Large intestine (tissue), 3 donors: ENCODE measurements around the gene C2orf76. TPM values are rescaled to one million over a fixed set of nuclear protein-coding genes. Genes with fewer than 3 reads are reported as not detected.

Experiments
- DNase-seq, 2 donors: peaks; one replicate each; pipeline versions ENCODE4 v3.0.0 to v3.0.0-alpha.2; 2013
- H3K27ac ChIP-seq: one replicate; pipeline ENCODE4 v1.5.1; 2013; ENCODE audit warnings: low read length
- H3K27me3 ChIP-seq: 2 replicates; pipeline ENCODE4 v1.6.1; 2013; ENCODE audit warnings: low read length; ENCODE audit not compliant: control insufficient read depth, insufficient read depth
- H3K36me3 ChIP-seq: 2 replicates; pipeline ENCODE4 v1.6.1; 2013; ENCODE audit warnings: low read length; ENCODE audit not compliant: control insufficient read depth, insufficient read depth
- H3K4me1 ChIP-seq: one replicate; pipeline ENCODE4 v1.6.1; 2013; ENCODE audit warnings: low read length; ENCODE audit not compliant: control insufficient read depth, insufficient read depth
- H3K4me3 ChIP-seq: one replicate; pipeline ENCODE4 v1.5.1; 2013; ENCODE audit warnings: low read length
- H3K9me3 ChIP-seq: one replicate; pipeline ENCODE4 v1.6.1; 2013; ENCODE audit warnings: mild to moderate bottlenecking, low read depth, low read length, moderate library complexity; ENCODE audit not compliant: control insufficient read depth
- WGBS: methylation state at CpG from one replicate; pipeline ENCODE4 v1.1.5; 2013; ENCODE audit warnings: low lambda C conversion rate; ENCODE audit not compliant: insufficient coverage; 5-methylcytosine and 5-hydroxymethylcytosine counted together
- polyA plus RNA-seq: library from polyadenylated mRNA; unstranded; fragments of 120-200 nt; gene quantifications from one replicate; pipeline ENCODE4 v1.2.1, GENCODE V29; 2013

Gene C2orf76
- polyA plus RNA-seq, 1 donor: 11.9 TPM

DNA sequence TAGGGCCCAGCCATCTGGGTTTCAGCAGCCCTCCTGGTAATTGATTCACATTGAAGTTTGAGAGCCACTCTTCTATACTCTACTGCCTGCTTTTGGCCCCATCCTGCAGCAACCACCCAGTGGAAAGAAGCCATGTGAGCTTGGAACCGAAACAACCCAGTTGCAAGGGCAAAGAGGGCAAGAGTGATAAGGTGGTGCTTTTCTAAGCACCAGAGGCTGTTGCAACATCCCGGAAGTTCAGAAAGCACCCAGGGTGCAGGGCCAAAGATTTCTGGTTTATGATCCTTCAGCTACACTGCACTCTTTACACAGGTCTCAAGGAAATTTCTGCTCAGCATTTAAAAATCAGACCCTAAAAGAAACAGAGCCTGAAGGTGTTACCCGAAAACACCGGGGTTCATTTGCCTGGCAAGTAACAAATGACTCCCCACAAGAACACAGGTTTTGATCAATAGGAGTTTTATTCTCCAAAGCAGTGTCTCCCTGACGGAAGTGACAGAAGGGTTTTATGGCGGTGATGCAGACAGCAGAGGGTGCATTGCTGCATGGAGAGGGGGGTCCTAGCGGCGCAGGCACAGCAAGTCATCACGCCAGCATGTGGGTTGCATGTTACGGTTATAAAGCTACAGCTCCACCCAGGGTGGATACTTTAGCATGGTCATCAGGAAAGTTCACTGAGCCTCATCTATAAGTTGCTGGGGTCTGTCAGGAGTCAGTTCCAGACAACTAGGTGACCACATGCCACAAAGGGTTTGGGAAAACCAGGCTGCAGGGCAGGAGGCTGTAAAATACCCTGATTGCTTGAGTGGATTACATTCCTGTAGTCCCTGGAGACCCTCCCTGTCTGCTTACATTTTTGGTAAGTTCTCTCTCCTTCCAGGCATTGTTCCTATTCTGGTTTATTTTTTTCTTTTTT lies 36.3 kb upstream of the C2orf76 start:
- H3K27ac ChIP-seq: peak overlapping the region; percentile 84
- H3K27me3 ChIP-seq: no peaks in the 10 kb centered on the region
- no peaks in the 10 kb centered on the region for H3K9me3 ChIP-seq
- peaks cover 25% of the 10 kb centered on the region for H3K4me1 ChIP-seq
- 20% methylated on average over 1 of the region's 10 CpGs for WGBS
- DNase-seq: peak; percentile 88 to 97
- no peaks in the 10 kb centered on the region for H3K36me3 ChIP-seq
- H3K4me3 ChIP-seq: no peak overlapping the region

DNA sequence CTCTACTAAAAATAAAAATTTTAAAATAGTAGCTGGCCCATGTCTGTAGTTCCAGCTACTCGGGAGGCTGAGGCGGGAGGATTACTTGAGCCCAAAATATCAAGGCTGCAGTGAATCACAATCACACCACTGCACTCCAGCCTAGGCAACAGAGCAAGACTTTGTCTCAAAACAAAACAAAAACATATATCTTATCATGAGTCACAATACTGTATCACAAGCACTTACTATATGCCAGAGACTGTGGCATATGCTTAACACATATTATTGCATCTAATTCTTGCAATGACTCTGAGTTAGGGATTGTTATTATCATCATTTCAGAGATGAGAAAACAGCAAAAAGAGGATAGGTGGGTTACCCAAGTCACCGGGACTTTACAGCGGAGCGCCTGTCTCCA lies 35.5 kb upstream of the C2orf76 start:
- no peak for DNase-seq
- H3K27ac ChIP-seq: peak overlapping the region; percentile 84
- H3K27me3 ChIP-seq: no peaks in the 10 kb centered on the region
- H3K4me1 ChIP-seq: peaks cover 24% of the 10 kb centered on the region
- H3K4me3 ChIP-seq: no peak overlapping the region
- H3K36me3 ChIP-seq: no peaks in the 10 kb centered on the region
- no peaks in the 10 kb centered on the region for H3K9me3 ChIP-seq
- WGBS: no CpG with 5 or more reads among the region's 5 CpGs

DNA sequence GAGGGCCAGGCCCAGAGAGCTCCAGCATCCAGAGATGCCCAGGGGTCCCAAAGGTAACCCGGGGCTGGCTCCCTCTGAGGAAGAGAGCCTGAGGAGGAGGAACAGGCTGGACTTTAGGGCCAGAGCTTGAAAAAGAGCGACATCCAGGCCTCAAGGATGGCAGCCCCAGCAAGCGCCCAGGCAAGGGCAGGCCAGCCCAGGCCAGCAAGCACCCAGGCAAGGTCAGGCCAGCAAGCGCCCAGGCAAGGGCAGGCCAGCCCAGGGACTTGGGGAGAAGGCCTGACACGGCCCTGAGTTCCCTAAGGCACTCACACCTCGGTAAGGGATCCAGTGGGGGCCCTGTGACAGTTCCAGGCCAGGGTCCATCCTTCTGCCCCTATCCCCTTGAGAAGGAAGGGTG lies 30.6 kb upstream of the C2orf76 start:
- Histone ChIP-seq H3K9me3 (no peaks in the 10 kb centered on the region), H3K36me3 (no peaks in the 10 kb centered on the region), H3K4me1 (peaks cover 4% of the 10 kb centered on the region), H3K4me3 (no peak overlapping the region), H3K27me3 (no peaks in the 10 kb centered on the region), H3K27ac (no peak overlapping the region)
- no CpG with 5 or more reads among the region's 6 CpGs for WGBS
- DNase-seq: no peak

DNA sequence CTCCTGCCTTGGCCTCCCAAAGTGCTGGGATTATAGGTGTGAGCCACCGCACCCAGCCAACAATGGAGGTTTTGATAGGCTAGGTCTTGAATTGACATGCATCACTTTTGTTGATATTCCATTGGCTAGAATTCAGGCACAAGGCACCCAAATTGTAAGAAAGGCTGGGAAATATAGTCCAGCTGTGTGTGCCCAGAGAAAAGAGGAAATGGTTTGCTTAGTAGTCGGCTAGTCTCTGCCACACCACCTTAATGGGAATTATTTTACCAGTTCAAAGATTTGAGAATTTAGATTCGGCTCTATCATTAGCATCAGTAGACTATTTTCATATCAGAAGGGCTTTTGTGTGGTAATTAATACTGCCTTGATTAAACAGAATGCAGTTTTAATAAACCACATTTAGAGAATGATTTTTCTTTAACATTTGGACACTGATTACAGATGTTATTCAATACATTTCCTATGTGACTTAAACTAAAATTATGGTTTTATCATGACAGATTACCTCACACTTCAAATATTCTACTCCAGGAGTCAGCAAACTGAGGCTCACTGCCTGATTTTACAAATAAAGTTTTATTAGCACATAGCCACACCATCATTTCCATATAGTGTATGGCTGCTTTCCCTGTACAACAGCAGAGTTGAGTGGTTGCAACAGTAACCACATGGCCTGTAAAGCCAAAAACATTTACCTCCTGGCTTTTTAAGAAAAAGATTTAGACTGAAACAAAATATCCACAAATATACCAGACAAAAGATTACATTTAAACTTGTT lies 27.5 kb upstream of the C2orf76 start:
- Histone ChIP-seq H3K36me3 (no peaks in the 10 kb centered on the region), H3K4me3 (no peak overlapping the region), H3K4me1 (peaks cover 7% of the 10 kb centered on the region), H3K27me3 (no peaks in the 10 kb centered on the region), H3K9me3 (no peaks in the 10 kb centered on the region), H3K27ac (no peak overlapping the region)
- no peak for DNase-seq
- WGBS: 83% methylated on average over 1 of the region's 3 CpGs

DNA sequence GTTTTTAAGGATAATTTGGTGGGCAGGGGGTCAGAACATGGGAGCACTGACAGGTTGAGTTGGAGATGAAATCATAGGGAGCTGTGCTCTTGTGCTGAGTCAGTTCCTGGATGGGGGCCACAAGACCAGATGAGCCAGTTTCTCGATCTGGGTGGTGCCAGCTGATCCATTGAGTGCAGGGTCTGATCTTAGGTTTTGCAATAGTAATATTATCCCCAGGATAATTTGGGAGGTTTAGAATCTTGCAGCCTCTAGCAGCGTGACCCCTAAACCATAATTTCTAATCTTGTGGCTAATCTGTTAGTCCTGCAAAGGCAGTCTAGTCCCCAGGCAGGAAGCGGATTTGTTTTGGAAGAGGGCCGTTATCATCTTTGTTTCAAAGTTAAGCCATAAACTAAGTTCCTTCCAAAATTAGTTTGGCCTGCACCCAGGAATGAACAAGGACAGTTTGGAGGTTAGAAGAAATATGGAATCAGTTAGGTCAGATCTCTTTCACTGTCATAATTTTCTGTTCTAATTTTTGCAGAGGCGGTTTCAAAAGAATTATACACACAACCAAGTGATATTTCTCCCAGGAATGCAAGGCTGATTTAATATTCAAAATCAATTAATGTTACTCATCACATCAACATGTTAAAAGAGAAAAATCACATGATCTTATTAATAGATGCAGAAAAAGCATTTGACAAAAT lies 23.1 kb upstream of the C2orf76 start:
- WGBS: 46% methylated on average over 2 of the region's 5 CpGs
- Histone ChIP-seq H3K4me1 (peaks cover 22% of the 10 kb centered on the region), H3K4me3 (no peak overlapping the region), H3K27ac (no peak overlapping the region), H3K36me3 (no peaks in the 10 kb centered on the region), H3K27me3 (no peaks in the 10 kb centered on the region), H3K9me3 (no peaks in the 10 kb centered on the region)
- peak in 1 of 2 donors; percentile 49 for DNase-seq

DNA sequence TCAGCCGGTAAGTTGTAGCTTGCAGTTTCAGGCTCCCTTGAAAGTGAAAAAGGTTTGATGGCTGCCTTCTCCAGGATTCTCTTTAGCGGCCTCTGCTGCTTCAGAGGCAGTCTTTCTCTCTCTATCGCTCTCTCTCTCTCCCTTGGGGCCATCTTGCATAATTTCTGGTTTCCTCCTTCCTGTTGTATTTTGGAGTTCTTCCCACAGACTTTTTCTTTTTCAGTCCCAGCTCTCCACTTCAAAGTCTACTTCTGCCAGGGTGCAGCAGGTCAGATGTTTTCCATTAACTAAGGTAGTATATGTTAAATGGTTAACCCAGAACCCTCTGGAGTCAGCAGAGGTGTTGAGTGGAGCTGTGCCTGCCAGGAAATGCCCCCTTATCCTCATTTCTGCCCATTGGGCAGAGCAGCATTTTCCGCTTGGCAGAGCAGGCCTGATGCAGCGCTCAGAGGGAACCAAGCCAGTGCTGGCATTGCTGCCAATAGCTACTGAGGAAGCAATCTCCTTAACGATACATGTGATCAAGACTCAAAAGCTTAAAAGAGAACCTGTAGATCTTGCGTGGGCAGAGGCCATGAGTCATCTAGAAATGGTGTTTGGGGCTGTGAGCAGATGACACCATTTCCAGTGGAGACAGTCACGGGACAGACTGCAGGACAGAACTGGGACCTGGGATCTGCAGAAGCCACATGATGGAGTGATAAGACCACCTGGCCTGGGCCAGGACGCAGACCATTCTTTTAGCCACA lies 20.9 kb upstream of the C2orf76 start:
- Histone ChIP-seq H3K36me3 (no peaks in the 10 kb centered on the region), H3K27ac (peak overlapping the region; percentile 82), H3K27me3 (no peaks in the 10 kb centered on the region), H3K4me1 (peaks cover 22% of the 10 kb centered on the region), H3K9me3 (no peaks in the 10 kb centered on the region), H3K4me3 (no peak overlapping the region)
- WGBS: 40% methylated on average over 2 of the region's 9 CpGs
- DNase-seq: peak; percentile 60 to 88

DNA sequence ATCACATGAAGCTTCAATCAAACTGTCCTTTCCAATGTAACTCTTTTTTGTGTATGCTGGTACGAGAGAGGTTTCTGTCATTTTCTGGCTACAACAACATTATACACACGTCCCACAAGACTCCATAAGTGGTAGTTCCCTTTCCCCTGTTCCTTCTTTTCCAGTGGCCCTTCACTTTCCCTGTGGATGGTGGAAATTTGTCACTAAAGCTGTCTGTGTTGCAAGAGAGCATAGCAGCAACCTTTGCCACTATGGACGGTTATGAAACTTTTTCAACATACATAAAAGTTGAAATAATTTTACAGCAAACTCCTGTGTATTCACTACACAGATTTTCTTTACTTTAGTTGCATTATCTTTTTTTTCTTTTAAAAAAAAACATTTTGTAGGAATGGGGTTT lies 18.8 kb upstream of the C2orf76 start:
- no peak overlapping the region for H3K4me3 ChIP-seq
- no peaks in the 10 kb centered on the region for H3K9me3 ChIP-seq
- DNase-seq: peak in 1 of 2 donors; percentile 46
- H3K27ac ChIP-seq: no peak overlapping the region
- no CpG with 5 or more reads among the region's 3 CpGs for WGBS
- H3K27me3 ChIP-seq: no peaks in the 10 kb centered on the region
- no peaks in the 10 kb centered on the region for H3K36me3 ChIP-seq
- H3K4me1 ChIP-seq: peaks cover 22% of the 10 kb centered on the region

DNA sequence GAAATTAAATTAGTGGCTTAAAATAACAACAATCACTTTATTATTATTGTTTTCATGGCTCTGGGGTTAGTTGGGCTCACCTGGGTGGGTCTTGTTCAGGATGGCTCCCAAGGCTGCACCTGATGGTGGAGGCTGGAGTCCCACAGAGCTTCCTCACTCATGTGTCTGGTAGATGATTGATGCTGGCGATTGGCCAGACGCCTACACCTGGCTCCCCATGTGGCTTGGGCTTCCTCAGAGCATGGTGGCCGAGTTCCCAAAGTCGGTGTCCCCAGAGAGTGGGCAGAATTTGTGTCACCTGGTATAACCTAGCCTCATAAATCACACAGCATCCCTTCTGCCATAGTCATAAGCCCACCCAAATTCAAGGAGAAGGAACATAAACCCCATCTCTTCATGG lies 18.3 kb upstream of the C2orf76 start:
- WGBS: no CpG with 5 or more reads among the region's 4 CpGs
- H3K4me3 ChIP-seq: no peak overlapping the region
- no peaks in the 10 kb centered on the region for H3K36me3 ChIP-seq
- no peaks in the 10 kb centered on the region for H3K27me3 ChIP-seq
- no peak for DNase-seq
- no peak overlapping the region for H3K27ac ChIP-seq
- H3K4me1 ChIP-seq: peaks cover 22% of the 10 kb centered on the region
- H3K9me3 ChIP-seq: no peaks in the 10 kb centered on the region

DNA sequence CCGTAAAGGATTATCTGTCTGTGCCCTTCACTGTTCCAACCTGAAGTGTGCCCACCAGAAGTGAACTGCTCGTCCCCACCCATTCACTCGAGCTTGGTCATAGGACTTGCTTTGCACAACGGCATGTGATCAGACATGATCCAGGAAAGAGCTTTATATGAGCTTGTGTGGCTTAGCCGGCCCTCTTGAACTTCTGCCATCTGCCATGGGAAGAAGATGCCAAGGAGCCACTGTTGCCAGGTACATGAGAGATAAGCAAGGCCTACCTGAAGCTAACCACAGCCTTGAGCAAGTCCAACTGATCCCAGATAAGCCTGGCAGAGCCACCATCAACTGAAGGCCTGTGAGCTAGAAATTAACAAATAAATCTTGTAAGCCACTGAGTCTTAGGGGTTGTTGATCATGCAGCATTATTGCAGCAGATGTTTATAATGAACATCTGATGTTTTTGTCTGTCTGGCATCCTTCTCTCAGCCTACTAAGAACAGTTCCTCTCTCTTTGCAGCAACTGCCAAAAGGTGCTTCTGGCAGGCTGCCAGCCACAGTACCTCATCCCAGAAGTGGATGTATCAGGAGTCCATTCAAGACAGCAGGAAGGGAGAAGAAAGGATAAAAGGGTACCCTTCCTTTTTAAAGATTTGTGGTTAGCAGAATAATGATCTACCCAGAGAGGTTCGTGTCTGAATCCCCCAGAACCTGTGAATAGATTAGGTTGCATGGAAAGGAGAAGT lies 16.9 kb upstream of the C2orf76 start:
- Histone ChIP-seq H3K36me3 (no peaks in the 10 kb centered on the region), H3K27me3 (no peaks in the 10 kb centered on the region), H3K9me3 (no peaks in the 10 kb centered on the region), H3K4me3 (no peak overlapping the region), H3K27ac (no peak overlapping the region), H3K4me1 (peaks cover 15% of the 10 kb centered on the region)
- DNase-seq: no peak
- no CpG with 5 or more reads among the region's 6 CpGs for WGBS
